Skeletal muscle satellite cell (primary cell): ENCODE measurements around the gene CLNS1A. TPM values are rescaled to one million over a fixed set of nuclear protein-coding genes. Genes with fewer than 3 reads are reported as not detected.
A peak's percentile ranks its signal among the peaks of the same experiment; 100 is the strongest.

ENCODE experiments used
- H3K27me3 ChIP-seq: 2 replicates; pipeline ENCODE4 v1.7.0; 2013; ENCODE audit warnings: low read length; ENCODE audit not compliant: control insufficient read depth, insufficient read depth
- H3K36me3 ChIP-seq: 2 replicates; pipeline ENCODE4 v1.7.0; 2013; ENCODE audit warnings: mild to moderate bottlenecking, control low read depth, low read length; ENCODE audit not compliant: insufficient read depth
- H3K4me1 ChIP-seq: 2 replicates; pipeline ENCODE4 v1.7.0; 2013; ENCODE audit warnings: low read length; ENCODE audit not compliant: control insufficient read depth, insufficient read depth
- H3K4me2 ChIP-seq: 2 replicates; pipeline ENCODE4 v1.7.0; 2013; ENCODE audit warnings: mild to moderate bottlenecking, low read length
- H3K4me3 ChIP-seq: 2 replicates; pipeline ENCODE4 v1.7.0; 2013; ENCODE audit warnings: low read length
- H3K9ac ChIP-seq: 2 replicates; pipeline ENCODE4 v1.7.0; 2013; ENCODE audit warnings: mild to moderate bottlenecking, low read depth, low read length, moderate library complexity
- H3K9me3 ChIP-seq: replicated peaks from 2 replicates; pipeline ENCODE4 v1.7.0; 2013; ENCODE audit warnings: mild to moderate bottlenecking, control low read depth, low read length
- total RNA-seq: library from RNA; depleted of rRNA; stranded (reverse); fragments of >200 nt; gene quantifications from 2 replicates; pipeline ENCODE4 v1.2.3, GENCODE V29; 2012; rRNA removed

Gene CLNS1A, protein sequence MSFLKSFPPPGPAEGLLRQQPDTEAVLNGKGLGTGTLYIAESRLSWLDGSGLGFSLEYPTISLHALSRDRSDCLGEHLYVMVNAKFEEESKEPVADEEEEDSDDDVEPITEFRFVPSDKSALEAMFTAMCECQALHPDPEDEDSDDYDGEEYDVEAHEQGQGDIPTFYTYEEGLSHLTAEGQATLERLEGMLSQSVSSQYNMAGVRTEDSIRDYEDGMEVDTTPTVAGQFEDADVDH
- 102 and 115 TPM in 2 replicates for total RNA-seq

DNA sequence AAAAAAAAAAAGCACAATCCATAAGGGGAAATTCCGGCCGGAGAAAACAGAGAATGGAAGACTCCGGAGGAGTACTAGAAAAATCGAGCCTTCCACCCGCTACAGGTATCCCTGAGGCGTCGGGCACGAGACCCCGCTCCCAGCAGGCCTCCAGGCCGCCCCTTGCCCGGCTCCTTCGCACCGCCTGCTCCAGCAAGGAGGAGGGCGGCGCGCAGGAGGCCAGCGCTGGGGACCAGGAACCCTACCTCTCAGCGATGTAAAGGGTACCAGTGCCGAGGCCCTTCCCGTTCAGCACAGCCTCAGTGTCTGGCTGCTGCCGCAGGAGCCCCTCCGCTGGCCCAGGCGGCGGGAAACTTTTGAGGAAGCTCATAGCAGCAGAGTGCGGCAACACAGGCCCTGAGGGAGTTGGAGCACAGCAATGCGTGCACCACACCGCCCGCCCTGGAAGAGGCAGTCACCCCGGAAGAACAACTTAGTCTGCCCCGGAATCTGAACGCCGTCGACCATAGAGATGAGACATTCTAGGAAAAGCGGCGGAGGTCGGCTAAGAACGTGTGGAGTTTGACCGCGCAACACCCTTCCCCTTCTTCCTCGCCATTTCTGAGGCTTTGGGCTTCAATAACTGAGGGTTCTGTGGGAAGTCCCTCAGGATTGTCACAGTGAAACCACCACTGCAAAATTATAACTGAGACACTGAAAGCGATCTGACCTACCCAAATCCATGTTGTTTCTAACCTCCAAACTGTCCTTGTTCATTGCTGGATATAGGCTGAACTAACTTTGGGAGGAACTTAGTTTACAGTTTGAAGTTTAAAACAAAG lies at the start of gene CLNS1A:
CLNS1A (minus strand) TSS at position 450 of the 821 bp plus-strand sequence; CDS start at position 370, 80 bp downstream.
- Histone ChIP-seq H3K4me3 (peak within 1 kb of the TSS; percentile 96), H3K36me3 (peaks cover 3% of the 10 kb centered on the region), H3K4me2 (peak within 1 kb of the TSS; percentile 86), H3K9ac (peak within 1 kb of the TSS; percentile 89), H3K4me1 (peaks cover 18% of the 10 kb centered on the region), H3K27me3 (no peaks in the 10 kb centered on the region), H3K9me3 (no peaks in the 10 kb centered on the region)

DNA sequence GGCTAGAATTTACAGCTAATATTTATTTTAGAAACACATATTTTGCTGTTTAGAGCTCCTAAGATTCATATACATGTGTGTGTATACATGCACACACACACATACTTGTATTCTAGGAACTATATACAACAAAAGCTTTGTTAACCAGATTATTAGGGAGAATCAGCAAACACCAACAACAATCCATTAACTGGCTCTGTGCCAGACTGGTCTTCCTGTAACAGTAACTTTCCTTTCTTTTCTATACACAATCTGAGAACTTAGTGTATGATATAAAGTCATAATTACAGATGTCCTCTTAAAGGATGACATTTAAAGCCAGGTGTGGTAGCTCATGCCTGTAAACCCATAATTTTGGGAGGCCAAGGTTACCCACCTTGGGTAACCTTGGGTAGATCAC lies 49.5 kb upstream of the CLNS1A start:
- H3K4me3 ChIP-seq = no peak overlapping the region
- H3K9ac ChIP-seq = no peak overlapping the region
- no peak overlapping the region for H3K4me2 ChIP-seq
- no peaks in the 10 kb centered on the region for H3K9me3 ChIP-seq
- H3K27me3 ChIP-seq = no peaks in the 10 kb centered on the region
- H3K36me3 ChIP-seq = peaks cover 43% of the 10 kb centered on the region
- H3K4me1 ChIP-seq = no peaks in the 10 kb centered on the region

DNA sequence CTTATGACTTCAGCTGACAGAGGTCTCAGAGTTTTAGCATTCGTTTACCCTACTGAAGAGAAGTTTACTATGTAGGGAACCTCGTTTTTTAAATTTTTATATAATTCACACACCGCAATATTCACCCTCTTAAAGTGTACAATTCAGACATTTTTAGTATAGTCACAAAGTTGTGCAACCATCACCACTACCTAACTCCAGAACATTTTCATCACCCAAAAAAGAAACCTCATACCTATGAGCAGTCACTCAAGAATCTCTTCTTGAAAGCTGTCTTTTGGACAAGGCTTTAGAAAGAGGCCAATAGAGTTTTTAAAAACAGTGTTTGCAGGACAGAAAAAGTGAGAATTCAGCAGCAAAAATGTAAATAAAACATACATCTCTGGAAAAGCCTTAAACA lies 39.5 kb upstream of the CLNS1A start:
- Histone ChIP-seq H3K36me3 (peaks cover 50% of the 10 kb centered on the region), H3K4me2 (no peak overlapping the region), H3K9ac (no peak overlapping the region)

DNA sequence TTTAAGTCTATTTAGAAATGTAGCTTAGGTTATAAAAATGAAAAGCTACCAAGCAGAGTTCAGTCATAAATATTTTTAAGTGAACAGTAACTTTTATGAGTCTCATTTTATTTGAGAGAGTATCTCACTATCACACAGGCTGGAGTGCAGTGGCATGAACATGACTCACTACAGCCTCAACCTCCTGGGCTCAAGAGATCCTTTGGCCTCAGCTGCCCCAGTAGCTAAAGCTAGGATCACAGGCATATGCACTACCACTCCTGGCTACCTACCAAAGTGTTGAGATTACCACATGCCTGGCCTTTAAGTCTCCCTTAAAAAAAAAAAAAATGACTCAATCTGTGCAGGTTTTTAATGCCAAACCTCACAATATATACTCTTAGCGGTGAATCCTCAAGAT lies 34.7 kb upstream of the CLNS1A start:
- H3K27me3 ChIP-seq = no peaks in the 10 kb centered on the region
- peaks cover 35% of the 10 kb centered on the region for H3K36me3 ChIP-seq
- no peak overlapping the region for H3K4me2 ChIP-seq
- H3K4me1 ChIP-seq = peaks cover 23% of the 10 kb centered on the region
- no peak overlapping the region for H3K4me3 ChIP-seq
- no peaks in the 10 kb centered on the region for H3K9me3 ChIP-seq
- no peak overlapping the region for H3K9ac ChIP-seq

More for the DNA sequence above, 39.5 kb upstream of the CLNS1A start:
- Histone ChIP-seq H3K4me3 (no peak overlapping the region), H3K4me1 (peaks cover under 1% of the 10 kb centered on the region), H3K27me3 (no peaks in the 10 kb centered on the region), H3K9me3 (no peaks in the 10 kb centered on the region)

DNA sequence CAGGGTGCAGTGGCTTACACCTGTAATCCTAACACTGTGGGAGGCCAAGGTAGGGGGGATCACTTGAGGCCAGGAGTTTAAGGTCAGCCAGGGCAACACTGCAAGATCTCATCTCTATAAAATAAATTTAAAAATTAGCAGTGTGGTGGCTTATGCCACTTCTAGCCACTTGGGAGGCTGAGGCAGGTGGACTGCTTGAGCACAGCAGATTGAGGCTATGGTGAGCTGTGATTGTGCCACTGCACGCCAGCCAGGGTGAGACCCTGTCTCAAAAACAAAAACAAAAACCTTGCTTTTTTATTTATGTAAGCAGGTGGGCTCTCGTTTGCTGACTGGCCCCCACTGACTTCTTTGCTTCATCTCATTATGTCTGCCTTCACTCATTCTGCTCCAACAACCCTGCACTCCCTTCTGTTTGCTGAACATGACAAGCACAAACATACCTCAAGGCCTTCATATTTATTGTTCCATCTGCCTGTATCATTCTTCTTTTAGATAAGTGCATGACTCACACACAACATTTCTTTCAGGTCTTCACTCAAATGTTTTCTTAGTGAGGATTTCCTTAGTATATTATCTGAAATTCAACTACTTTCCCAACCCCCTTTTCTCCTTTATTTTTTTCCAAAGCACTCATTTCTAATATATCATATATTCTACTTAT lies 32.4 kb upstream of the CLNS1A start:
- Histone ChIP-seq H3K27me3 (no peaks in the 10 kb centered on the region), H3K36me3 (peaks cover 27% of the 10 kb centered on the region), H3K4me2 (no peak overlapping the region), H3K9ac (no peak overlapping the region), H3K4me1 (peaks cover 23% of the 10 kb centered on the region), H3K9me3 (no peaks in the 10 kb centered on the region), H3K4me3 (no peak overlapping the region)

DNA sequence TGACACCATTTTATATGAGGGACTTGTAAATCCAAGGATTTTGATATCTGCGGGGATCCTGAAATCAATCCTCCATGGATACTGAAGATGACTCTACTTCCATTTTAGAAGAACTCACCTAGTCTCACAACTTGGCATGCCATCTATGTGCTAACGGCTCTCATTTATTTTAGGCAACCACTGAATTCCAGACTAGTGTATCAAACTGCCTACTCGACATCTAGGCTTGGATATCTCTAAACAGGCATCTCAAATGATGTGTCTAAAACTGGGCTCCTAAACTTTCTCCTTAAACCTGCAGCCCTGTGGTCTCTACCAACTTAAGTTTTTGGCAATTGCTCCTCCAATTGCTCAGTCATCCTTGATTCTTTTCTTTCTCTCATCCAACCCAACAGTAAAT lies 31.2 kb upstream of the CLNS1A start:
- Histone ChIP-seq H3K4me3 (no peak overlapping the region), H3K36me3 (peaks cover 18% of the 10 kb centered on the region), H3K9me3 (no peaks in the 10 kb centered on the region), H3K4me2 (no peak overlapping the region), H3K27me3 (no peaks in the 10 kb centered on the region), H3K4me1 (peaks cover 23% of the 10 kb centered on the region), H3K9ac (no peak overlapping the region)

DNA sequence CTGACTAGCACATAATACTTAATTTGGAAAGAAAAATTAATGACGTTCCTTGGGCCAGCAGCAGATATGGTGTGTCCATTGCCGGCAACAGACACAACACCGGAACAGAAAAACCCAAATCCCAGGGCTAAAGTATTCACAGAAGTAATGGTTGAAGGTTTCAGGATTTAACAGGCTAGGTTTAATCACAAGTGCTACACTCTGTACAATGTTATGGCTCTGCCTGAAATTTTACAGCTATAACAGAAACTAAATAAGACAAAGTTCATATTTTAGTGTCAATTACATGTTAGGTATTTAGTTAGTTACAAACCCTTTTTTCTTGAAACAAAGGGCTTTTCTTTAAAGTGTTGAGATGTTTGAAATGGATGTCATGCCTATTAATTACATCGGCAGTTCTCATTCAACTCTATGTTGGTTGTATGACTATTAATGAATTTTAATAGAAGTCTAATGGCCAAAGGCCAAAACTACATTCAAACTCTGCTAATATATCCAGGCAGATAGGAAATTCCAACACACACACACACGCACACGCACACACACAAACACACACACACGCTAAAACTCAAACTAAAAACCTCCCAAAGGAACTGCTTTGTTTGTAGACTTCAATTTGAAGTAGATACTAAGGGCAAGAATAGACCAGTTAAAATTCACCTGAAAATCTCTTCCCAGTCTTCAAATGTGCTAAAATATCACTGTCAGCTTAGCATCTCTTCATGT lies 27.8 kb upstream of the CLNS1A start:
- Histone ChIP-seq H3K4me2 (no peak overlapping the region), H3K4me3 (no peak overlapping the region), H3K4me1 (peaks cover 14% of the 10 kb centered on the region), H3K27me3 (no peaks in the 10 kb centered on the region), H3K9ac (no peak overlapping the region), H3K36me3 (peaks cover 18% of the 10 kb centered on the region), H3K9me3 (no peaks in the 10 kb centered on the region)

DNA sequence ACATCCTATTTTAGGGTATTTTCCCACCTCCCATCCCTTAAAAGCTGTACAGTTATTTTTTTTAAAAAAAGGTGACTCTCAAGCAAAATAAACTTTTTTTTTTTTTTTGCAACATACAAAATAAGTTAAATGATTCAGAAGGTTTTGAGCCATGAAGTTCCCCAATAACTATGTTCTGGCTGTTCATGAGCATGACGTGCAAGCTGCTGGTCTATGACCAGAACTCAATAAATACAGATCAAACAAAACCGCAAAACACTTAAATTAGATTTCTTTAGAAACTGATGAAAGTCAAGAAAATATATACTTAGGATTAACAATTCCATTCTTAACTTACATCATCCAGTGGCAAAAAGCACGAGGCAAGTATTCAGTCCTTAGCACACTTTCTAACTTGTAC lies 24.1 kb upstream of the CLNS1A start:
- H3K36me3 ChIP-seq = peaks cover 1% of the 10 kb centered on the region
- H3K27me3 ChIP-seq = no peaks in the 10 kb centered on the region
- no peaks in the 10 kb centered on the region for H3K9me3 ChIP-seq
- H3K4me3 ChIP-seq = no peak overlapping the region
- H3K4me2 ChIP-seq = no peak overlapping the region
- H3K4me1 ChIP-seq = peaks cover 3% of the 10 kb centered on the region
- H3K9ac ChIP-seq = no peak overlapping the region

DNA sequence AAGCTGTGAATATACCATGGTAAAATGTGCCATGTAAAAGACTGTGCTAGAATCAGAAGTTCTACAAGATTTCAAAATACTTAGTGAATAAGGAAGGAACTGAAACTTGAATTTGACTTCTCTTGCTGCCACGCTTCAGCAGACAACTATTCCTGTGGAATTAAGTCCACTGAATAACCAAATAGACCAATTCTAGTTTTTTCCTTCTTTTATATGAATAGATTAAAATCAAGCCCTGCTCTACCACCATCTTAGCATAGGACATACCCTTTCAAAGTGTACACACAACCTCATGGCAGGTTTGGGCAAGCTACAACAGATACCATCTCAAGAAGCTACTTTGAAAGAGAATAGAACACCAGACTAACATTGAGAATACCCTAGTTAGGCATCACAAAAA lies 23.4 kb upstream of the CLNS1A start:
- Histone ChIP-seq H3K27me3 (no peaks in the 10 kb centered on the region), H3K4me1 (peaks cover 3% of the 10 kb centered on the region), H3K36me3 (no peaks in the 10 kb centered on the region), H3K9ac (no peak overlapping the region), H3K4me3 (no peak overlapping the region), H3K4me2 (no peak overlapping the region), H3K9me3 (no peaks in the 10 kb centered on the region)

DNA sequence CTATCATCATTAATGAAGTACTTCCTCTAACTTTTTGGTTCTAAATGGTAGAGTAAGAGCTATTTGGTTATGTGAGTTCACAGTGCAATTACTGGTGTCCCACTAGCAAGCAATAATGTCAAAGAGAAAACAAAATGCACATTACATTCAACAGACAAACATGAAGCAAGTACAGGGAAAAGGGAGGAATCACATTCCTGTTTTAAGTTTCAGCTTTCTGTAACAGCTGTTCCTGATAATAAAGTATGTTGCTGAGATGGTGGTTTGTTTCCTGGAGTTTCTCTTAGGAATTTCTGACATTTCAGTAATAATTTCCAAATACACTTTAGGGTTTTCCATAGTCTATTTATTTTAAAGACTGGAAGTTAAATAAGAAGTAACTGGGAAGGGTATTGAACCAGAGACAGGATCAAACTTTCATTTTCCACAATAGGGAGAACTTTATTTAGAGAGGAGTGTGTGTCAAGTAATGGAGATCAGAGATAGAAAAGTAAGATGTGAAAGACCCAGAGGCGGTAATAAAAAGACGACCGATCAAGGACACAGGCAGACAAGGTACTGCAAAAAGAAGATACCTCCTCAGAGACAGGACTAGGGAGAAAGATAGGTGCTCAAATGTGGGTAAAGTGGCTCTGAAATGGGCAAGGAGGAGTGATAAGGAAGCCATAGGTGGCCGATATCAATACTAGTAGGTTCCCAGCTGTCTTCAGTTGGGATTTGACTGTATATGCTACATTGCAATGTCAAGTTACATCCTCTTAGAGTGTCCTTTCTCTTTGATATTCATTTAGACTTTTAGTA lies 20.8 kb upstream of the CLNS1A start:
- peak overlapping the region; percentile 11 for H3K4me2 ChIP-seq
- peaks cover 9% of the 10 kb centered on the region for H3K4me1 ChIP-seq
- no peak overlapping the region for H3K4me3 ChIP-seq
- no peaks in the 10 kb centered on the region for H3K9me3 ChIP-seq
- no peaks in the 10 kb centered on the region for H3K36me3 ChIP-seq
- H3K9ac ChIP-seq = no peak overlapping the region
- H3K27me3 ChIP-seq = no peaks in the 10 kb centered on the region
